Neural cell (in vitro differentiated cells): Measurements from ENCODE around the gene KLHL3. TPM values are rescaled to one million over a fixed set of nuclear protein-coding genes. Genes with fewer than 3 reads are reported as not detected.

Source experiments
- H2AFZ ChIP-seq: fragments of 200-600, 300-800 bp; sonication (generic), shearing (Covaris generic); 2 replicates; pipeline ENCODE4 v1.6.0; 2014; ENCODE audit warnings: low read depth, mild to moderate bottlenecking, antibody characterized with exemption, low read length, moderate library complexity
- H3F3A ChIP-seq: fragments of 200-600 bp; shearing (Covaris generic); 2 replicates; pipeline ENCODE4 v1.6.1; 2016; ENCODE audit warnings: mild to moderate bottlenecking, moderate library complexity, mixed read lengths, antibody characterized with exemption, low read length; ENCODE audit not compliant: insufficient read depth, poor library complexity, severe bottlenecking
- H3K27ac ChIP-seq: fragments of 200-600, 300-800 bp; sonication (generic), shearing (Covaris generic); 2 replicates; pipeline ENCODE4 v1.5.1; 2014; ENCODE audit warnings: mild to moderate bottlenecking, low read length, moderate library complexity
- H3K27me3 ChIP-seq: fragments of 300-800, 200-600 bp; sonication (generic), shearing (Covaris generic); 2 replicates; pipeline ENCODE4 v1.6.0; 2014; ENCODE audit warnings: mild to moderate bottlenecking, low read depth, low read length, moderate library complexity; ENCODE audit not compliant: insufficient read depth
- H3K36me3 ChIP-seq: fragments of 300-800, 200-600 bp; sonication (generic), shearing (Covaris generic); 2 replicates; pipeline ENCODE4 v1.5.1; 2014; ENCODE audit warnings: mild to moderate bottlenecking, antibody characterized with exemption, low read length, moderate library complexity; ENCODE audit not compliant: insufficient read depth
- H3K4me2 ChIP-seq: fragments of 300-800, 200-600 bp; sonication (generic), shearing (Covaris generic); 2 replicates; pipeline ENCODE4 v1.6.0; 2014; ENCODE audit warnings: mild to moderate bottlenecking, low read length
- H3K4me3 ChIP-seq: fragments of 300-800, 200-600 bp; sonication (generic), shearing (Covaris generic); 2 replicates; pipeline ENCODE4 v1.5.1; 2014; ENCODE audit warnings: mild to moderate bottlenecking, low read length, moderate library complexity
- H3K79me2 ChIP-seq: fragments of 200-600 bp; shearing (Covaris generic); replicated peaks from 2 replicates; pipeline ENCODE4 v1.6.0; 2014; ENCODE audit warnings: mild to moderate bottlenecking, low read length, moderate library complexity; ENCODE audit not compliant: insufficient read depth
- H3K9ac ChIP-seq: fragments of 300-800, 200-600 bp; sonication (generic), shearing (Covaris generic); 2 replicates; pipeline ENCODE4 v1.6.1; 2016; ENCODE audit warnings: mild to moderate bottlenecking, low read length, mixed read lengths
- H3K9me2 ChIP-seq: fragments of 200-600 bp; shearing (Covaris generic); 2 replicates; pipeline ENCODE4 v1.6.1; 2016; ENCODE audit warnings: mild to moderate bottlenecking, low read length, mixed read lengths; ENCODE audit not compliant: insufficient read depth
- H3K9me3 ChIP-seq: fragments of 200-600, 300-800 bp; sonication (generic), shearing (Covaris generic); 2 replicates; pipeline ENCODE4 v1.6.1; 2016; ENCODE audit warnings: mild to moderate bottlenecking, mixed run types, low read length, moderate library complexity, mixed read lengths
- H4K20me1 ChIP-seq: fragments of 200-600 bp; shearing (Covaris generic); 2 replicates; pipeline ENCODE4 v1.6.1; 2016; ENCODE audit warnings: mild to moderate bottlenecking, mixed run types; ENCODE audit not compliant: insufficient read depth
- CTCF ChIP-seq: fragments of 450-650 bp; IDR thresholded peaks from 2 replicates; pipeline ENCODE4 v1.5.1; 2014; ENCODE audit warnings: antibody characterized with exemption, mild to moderate bottlenecking, moderate library complexity; ENCODE audit not compliant: poor library complexity, severe bottlenecking
- EP300 ChIP-seq: fragments of 450-650 bp; conservative IDR thresholded peaks from 2 replicates; pipeline ENCODE4 v1.6.1; 2014; ENCODE audit warnings: antibody characterized with exemption, mild to moderate bottlenecking, moderate library complexity; ENCODE audit not compliant: poor library complexity, severe bottlenecking
- EZH2 ChIP-seq: fragments of 200-600, 300-800 bp; shearing (Covaris generic), sonication (generic); IDR thresholded peaks from 2 replicates; pipeline ENCODE4 v1.6.1; 2014; ENCODE audit warnings: antibody characterized with exemption, low read length, borderline replicate concordance, mild to moderate bottlenecking; ENCODE audit not compliant: insufficient read depth, poor library complexity, severe bottlenecking
- MXI1 ChIP-seq: fragments of 450-650 bp; conservative IDR thresholded peaks from 2 replicates; pipeline ENCODE4 v1.6.1; 2014; ENCODE audit warnings: antibody characterized with exemption, mild to moderate bottlenecking; ENCODE audit not compliant: poor library complexity, severe bottlenecking
- POLR2AphosphoS5 ChIP-seq: IDR thresholded peaks from 2 replicates; pipeline ENCODE4 v1.6.1; 2012
- RAD21 ChIP-seq: fragments of 450-650 bp; conservative IDR thresholded peaks from 2 replicates; pipeline ENCODE4 v1.6.1; 2014; ENCODE audit warnings: antibody characterized with exemption, mild to moderate bottlenecking, moderate library complexity
- REST ChIP-seq: IDR thresholded peaks from 2 replicates; pipeline ENCODE4 v1.6.1; 2012; ENCODE audit warnings: borderline replicate concordance
- SMC3 ChIP-seq: fragments of 450-650 bp; conservative IDR thresholded peaks from 2 replicates; pipeline ENCODE4 v1.6.1; 2014; ENCODE audit warnings: antibody characterized with exemption, mild to moderate bottlenecking, moderate library complexity; ENCODE audit not compliant: poor library complexity
- TAF1 ChIP-seq: IDR thresholded peaks from 2 replicates; pipeline ENCODE4 v1.6.1; 2012; ENCODE audit warnings: low read depth
- polyA plus RNA-seq: library from polyadenylated mRNA; depleted of rRNA; stranded (reverse); fragments of >200 nt; gene quantifications from 2 replicates; pipeline ENCODE4 v1.2.3, GENCODE V29; 2014

The KLHL3 gene
- polyA plus RNA-seq, 1 donor from 2014 or later = 12.9 TPM

GRCh38 chr5:137627706-137628105 lies 108.2 kb downstream of the KLHL3 start:
- Histone ChIP-seq H3K27ac (no peak overlapping the region), H3K79me2 (no peaks in the 10 kb centered on the region), H2AFZ (no peak overlapping the region), H4K20me1 (no peaks in the 10 kb centered on the region), H3K4me2 (no peak overlapping the region), H3F3A (no peaks in the 10 kb centered on the region), H3K36me3 (no peaks in the 10 kb centered on the region), H3K27me3 (no peaks in the 10 kb centered on the region), H3K9me2 (no peaks in the 10 kb centered on the region), H3K4me3 (no peak overlapping the region), H3K9me3 (no peaks in the 10 kb centered on the region), H3K9ac (no peak overlapping the region)
- TF ChIP-seq CTCF (no peak), TAF1 (no peak), POLR2AphosphoS5 (no peak), REST (no peak), SMC3 (no peak), EZH2 (no peak), EP300 (no peak), RAD21 (no peak), MXI1 (no peak)

GRCh38 chr5:137627293-137627692 lies 108.6 kb downstream of the KLHL3 start:
- Histone ChIP-seq H3K36me3 (no peaks in the 10 kb centered on the region), H2AFZ (no peak overlapping the region), H3K27me3 (no peaks in the 10 kb centered on the region), H3K9ac (no peak overlapping the region), H3K4me3 (no peak overlapping the region), H3K27ac (no peak overlapping the region), H3K79me2 (no peaks in the 10 kb centered on the region), H3F3A (no peaks in the 10 kb centered on the region), H4K20me1 (no peaks in the 10 kb centered on the region), H3K9me3 (no peaks in the 10 kb centered on the region), H3K4me2 (no peak overlapping the region), H3K9me2 (no peaks in the 10 kb centered on the region)
- TF ChIP-seq EZH2 = no peak
- no peak for TF ChIP-seq MXI1
- TF ChIP-seq REST = no peak
- no peak for TF ChIP-seq POLR2AphosphoS5
- no peak for TF ChIP-seq CTCF
- TF ChIP-seq RAD21 = no peak
- TF ChIP-seq SMC3 = no peak
- TF ChIP-seq EP300 = no peak
- no peak for TF ChIP-seq TAF1
